ENCODE data around the gene MRNIP. TPM values are rescaled to one million over a fixed set of nuclear protein-coding genes. Genes with fewer than 3 reads are reported as not detected.

The MRNIP gene
- total RNA-seq: 48.0 and 57.5 TPM in 2 replicates
- polyA plus RNA-seq: 28.8 and 40.3 TPM in 2 replicates

GRCh38 chr5:179858586-179859427 is at the start of gene MRNIP:
Gene MRNIP (minus strand): TSS chr5:179858817. CDS start chr5:179858796, 21 bp downstream.
- Histone ChIP-seq H3K4me3 (peak within 1 kb of the TSS; percentile 81), H3K27me3 (no peaks in the 10 kb centered on the region), H3K27ac (peak within 1 kb of the TSS; percentile 82), H3K4me1 (ENCODE audit: low read depth) (peaks cover 10% of the 10 kb centered on the region), H3K36me3 (peaks cover 8% of the 10 kb centered on the region), H3K9me3 (ENCODE audit: low read depth) (no peaks in the 10 kb centered on the region)
- peak; percentile 96 to 99 for DNase-seq (ENCODE audit: low read depth in 1 of 2, low spot score in 1 of 2)
- TF ChIP-seq, protein P1, sequence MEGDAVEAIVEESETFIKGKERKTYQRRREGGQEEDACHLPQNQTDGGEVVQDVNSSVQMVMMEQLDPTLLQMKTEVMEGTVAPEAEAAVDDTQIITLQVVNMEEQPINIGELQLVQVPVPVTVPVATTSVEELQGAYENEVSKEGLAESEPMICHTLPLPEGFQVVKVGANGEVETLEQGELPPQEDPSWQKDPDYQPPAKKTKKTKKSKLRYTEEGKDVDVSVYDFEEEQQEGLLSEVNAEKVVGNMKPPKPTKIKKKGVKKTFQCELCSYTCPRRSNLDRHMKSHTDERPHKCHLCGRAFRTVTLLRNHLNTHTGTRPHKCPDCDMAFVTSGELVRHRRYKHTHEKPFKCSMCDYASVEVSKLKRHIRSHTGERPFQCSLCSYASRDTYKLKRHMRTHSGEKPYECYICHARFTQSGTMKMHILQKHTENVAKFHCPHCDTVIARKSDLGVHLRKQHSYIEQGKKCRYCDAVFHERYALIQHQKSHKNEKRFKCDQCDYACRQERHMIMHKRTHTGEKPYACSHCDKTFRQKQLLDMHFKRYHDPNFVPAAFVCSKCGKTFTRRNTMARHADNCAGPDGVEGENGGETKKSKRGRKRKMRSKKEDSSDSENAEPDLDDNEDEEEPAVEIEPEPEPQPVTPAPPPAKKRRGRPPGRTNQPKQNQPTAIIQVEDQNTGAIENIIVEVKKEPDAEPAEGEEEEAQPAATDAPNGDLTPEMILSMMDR (IDR thresholded peaks at IDR 0.05; ENCODE audit: low read depth, low read length): peak; percentile 21

DNA sequence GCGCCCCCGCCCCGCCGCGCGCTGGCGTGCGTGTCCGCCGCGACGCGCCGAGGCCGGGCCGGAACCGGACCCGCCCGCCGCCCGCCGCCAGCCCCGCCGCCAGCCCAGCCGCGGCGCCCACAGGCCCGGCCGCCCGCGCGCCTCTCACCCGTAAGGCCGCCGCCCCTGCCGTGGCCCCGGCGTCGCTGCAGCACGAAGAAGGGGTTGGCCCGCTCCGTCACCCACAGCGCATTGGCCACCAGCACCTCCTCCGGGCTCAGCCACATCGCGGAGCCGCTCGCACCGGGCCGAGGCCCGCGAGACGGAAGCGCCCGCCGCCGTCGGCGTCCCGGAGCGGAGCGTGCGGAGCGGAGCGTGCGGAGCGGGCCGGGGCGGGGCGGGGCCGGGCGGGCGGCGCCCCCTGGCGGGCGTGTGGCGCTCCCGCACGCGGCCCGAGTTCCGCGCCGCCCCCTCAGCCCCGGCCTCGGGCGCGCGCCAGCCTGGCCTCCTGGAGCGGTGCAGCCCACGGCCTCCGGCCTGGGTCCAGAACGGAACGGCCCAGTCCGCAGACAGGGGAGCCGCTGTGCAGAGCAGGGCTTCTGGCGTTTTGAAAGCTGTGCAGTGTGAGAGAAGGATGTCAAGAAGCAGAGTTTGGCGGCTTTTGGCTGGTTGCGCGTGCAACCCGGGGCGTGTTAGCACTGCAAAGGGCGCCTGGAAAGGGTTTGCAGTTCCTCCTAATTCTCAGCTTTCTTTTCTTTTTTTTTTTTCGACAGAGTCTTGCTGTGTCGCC is 49.1 kb upstream of the MRNIP start, which contains the start of gene TBC1D9B:
Gene TBC1D9B, minus strand, starts transcription at position 342 of the 769 bp plus-strand sequence. Its CDS starts 76 bp downstream, at position 266.
- Histone ChIP-seq H3K27me3 (no peaks in the 10 kb centered on the region), H3K4me3 (peak within 1 kb of the TSS; percentile 70), H3K4me1 (ENCODE audit: low read depth) (peaks cover 7% of the 10 kb centered on the region), H3K9me3 (ENCODE audit: low read depth) (no peaks in the 10 kb centered on the region), H3K36me3 (no peaks in the 10 kb centered on the region), H3K27ac (no peak within 1 kb of the TSS)
- DNase-seq (ENCODE audit: low read depth in 1 of 2, low spot score in 1 of 2): peak; percentile 83 to 84
- TF ChIP-seq, protein P1 (IDR thresholded peaks at IDR 0.05; ENCODE audit: low read depth, low read length): peak; percentile 15

DNA sequence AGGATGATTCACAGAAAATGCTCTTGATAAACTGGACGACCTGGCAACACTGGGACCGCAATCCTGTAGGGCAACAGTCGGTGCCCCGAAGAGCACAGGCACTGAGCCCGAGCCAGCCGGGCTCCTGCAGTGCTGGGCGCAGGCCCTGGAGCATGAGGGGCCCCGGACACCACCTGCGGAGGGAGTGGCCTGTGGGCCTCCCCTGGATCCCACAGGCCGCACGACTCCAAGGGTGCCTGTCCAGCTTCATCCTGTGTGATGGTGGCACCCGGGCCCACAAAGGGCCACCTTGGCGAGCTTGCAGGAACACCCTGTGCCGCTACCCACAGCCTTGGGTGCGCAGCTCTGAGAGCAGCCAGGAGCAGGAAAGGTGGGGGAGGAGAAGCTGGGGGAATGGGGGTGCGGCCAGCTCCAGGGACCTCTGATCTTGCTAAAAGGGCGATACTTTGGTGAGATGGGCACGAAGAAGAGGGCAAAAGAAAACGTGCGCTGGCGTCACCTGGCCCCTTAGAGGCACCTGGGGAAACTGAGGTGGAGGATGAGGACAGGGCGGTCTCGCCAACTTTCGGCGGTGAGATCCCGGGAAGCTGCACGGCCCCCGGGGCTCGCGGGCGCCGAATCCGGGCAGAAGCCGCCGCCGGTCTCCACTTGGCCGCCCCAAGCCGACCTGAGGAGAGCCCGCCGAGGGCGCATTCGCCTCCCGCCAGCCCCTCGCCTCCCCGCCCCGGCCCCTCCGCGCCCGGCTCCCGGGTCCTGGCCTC is 48.4 kb upstream of the MRNIP start:
- Histone ChIP-seq H3K36me3 (no peaks in the 10 kb centered on the region), H3K27ac (no peak overlapping the region), H3K4me1 (ENCODE audit: low read depth) (peaks cover 7% of the 10 kb centered on the region), H3K4me3 (peak overlapping the region; percentile 70), H3K9me3 (ENCODE audit: low read depth) (no peaks in the 10 kb centered on the region), H3K27me3 (no peaks in the 10 kb centered on the region)
- peak; percentile 21 to 59 for DNase-seq (ENCODE audit: low read depth in 1 of 2, low spot score in 1 of 2)
- TF ChIP-seq, protein P1 (IDR thresholded peaks at IDR 0.05; ENCODE audit: low read depth, low read length): no peak

DNA sequence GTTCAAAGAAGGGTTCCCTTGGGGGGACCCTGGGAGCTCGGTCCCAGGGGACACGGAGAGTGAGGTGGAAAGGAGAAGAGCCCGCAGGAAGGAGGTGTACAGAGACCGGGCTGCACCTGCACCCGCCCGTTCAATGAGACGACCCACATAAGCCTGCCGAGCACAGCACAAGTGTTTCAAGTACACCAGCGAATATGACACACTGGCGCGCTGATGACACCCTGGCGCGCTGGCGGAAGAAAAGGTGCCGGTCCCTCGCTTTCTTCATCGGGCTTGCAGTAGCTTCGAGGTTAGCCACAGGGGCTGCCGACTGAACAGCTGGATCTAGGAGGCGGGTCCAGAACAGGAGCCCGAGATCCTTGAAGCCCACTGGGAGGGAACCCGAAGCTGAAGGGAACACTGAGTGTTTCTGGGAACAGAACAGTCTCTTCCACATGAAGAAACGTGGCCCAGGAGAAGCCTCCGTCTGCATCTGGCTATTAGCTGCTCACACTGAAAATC is 47.7 kb upstream of the MRNIP start:
- Histone ChIP-seq H3K36me3 (no peaks in the 10 kb centered on the region), H3K27me3 (no peaks in the 10 kb centered on the region), H3K4me3 (peak overlapping the region; percentile 70), H3K27ac (no peak overlapping the region), H3K4me1 (ENCODE audit: low read depth) (peaks cover 7% of the 10 kb centered on the region), H3K9me3 (ENCODE audit: low read depth) (no peaks in the 10 kb centered on the region)
- DNase-seq (ENCODE audit: low read depth in 1 of 2, low spot score in 1 of 2): no peak
- TF ChIP-seq, protein P1 (IDR thresholded peaks at IDR 0.05; ENCODE audit: low read depth, low read length): no peak

DNA sequence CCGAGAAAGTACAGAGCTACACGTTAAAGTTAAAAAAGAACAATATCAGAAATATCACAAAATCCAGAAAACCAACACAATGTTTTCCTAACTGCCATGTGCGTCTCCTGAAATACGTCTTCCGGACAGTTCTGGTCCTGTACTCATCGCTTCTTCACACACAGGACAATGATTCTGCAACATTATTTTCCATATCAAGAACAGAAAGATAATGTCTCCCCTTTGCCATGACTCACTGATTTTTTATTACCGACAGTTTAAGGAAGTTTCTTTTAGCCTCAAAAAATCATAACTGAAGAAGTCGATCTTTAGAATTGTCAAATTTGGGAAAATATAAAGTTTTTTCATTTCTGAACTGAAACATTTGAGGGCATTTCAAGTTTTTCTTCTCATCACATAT is 46.5 kb upstream of the MRNIP start:
- Histone ChIP-seq H3K4me1 (ENCODE audit: low read depth) (peaks cover 7% of the 10 kb centered on the region), H3K9me3 (ENCODE audit: low read depth) (no peaks in the 10 kb centered on the region)
- DNase-seq (ENCODE audit: low read depth in 1 of 2, low spot score in 1 of 2): no peak

More for the DNA sequence above, 46.5 kb upstream of the MRNIP start:
- TF ChIP-seq, protein P1 (IDR thresholded peaks at IDR 0.05; ENCODE audit: low read depth, low read length): no peak
- no peaks in the 10 kb centered on the region for H3K27me3 ChIP-seq
- H3K36me3 ChIP-seq: no peaks in the 10 kb centered on the region
- no peak overlapping the region for H3K4me3 ChIP-seq
- no peak overlapping the region for H3K27ac ChIP-seq
